GM18507 (cell line): ENCODE results near the gene OR6C65.
"Not testable (repeated sequence)": the region's sequence is repeated elsewhere in the genome, so short reads cannot be mapped to it uniquely, and the experiment has no call there.

ENCODE experiments used
- DNase-seq: peaks from one replicate; pipeline ENCODE4 v3.0.0; 2011; ENCODE audit warnings: low read depth; ENCODE audit not compliant: insufficient read length; ENCODE audit errors: extremely low spot score
- FAIRE-seq: peaks from 2 replicates; lab custom pipeline; 2011; peaks lifted over from hg19 to GRCh38; lab: Jason Lieb, UNC

The OR6C65 gene

DNA sequence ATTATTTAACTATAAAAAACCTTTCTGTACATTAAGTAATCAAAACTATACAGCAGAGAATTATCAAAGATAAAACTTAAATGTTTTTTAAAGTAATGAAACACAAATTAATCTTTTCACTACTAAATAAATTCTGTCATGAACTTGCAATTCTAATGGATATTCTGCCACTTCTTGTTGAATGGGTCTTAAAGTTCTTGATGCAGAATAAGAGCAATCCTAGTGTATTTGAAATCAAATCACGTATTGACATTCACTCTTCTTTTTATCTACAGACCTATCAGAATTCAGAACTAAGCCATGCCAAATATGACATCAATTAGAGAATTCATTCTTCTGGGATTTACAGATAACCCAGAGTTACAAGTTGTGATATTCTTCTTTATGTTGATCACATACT is at the start of gene OR6C65:
OR6C65 (plus strand) TSS at position 301 of the 400 bp plus-strand sequence; CDS start at position 301, 0 bp downstream.
- FAIRE-seq (no peak), DNase-seq (no peak)

DNA sequence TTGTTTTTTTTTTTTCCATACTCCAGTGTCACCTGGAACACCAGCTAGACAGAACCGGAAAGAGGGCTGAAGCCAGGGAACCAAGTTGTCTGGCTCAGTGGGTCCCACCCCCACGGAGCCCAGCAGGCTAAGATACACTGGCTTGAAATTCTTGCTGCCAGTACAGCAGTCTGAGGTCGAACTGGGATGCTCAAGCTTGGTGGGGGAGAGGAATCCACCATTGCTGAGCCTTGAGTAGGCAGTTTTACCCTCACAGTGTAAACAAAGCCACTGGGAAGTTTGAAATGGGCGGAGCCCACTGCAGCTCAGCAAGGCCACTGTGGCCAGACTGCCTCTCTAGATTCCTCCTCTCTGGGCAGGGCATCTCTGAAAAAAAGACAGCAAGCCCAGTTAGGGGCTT is 45.0 kb upstream of the OR6C65 start:
- not testable (repeated sequence) for DNase-seq, FAIRE-seq

DNA sequence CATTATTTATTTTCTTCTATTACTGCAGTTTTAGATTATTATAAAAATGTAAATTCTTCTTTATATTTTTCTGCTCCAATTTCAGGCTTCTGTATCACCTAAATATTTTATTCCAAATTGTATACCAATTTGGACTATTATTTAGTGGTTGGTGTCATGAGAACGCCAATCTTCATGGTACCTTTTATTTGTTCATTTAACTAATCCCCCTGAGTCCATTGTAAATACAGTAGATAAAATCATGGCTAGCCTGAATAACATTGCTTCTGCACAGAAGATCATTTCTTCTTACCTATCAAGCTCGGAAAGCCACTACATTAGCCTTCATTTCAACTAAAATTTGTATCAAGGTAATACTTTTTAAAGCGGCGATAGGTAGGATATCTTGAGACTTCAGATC is 37.7 kb upstream of the OR6C65 start, which contains the start of gene OR6C75:
OR6C75 (plus strand) TSS at position 301 of the 400 bp plus-strand sequence. CDS start 2,136 bp downstream, outside the sequence.
- FAIRE-seq (no peak), DNase-seq (no peak)

DNA sequence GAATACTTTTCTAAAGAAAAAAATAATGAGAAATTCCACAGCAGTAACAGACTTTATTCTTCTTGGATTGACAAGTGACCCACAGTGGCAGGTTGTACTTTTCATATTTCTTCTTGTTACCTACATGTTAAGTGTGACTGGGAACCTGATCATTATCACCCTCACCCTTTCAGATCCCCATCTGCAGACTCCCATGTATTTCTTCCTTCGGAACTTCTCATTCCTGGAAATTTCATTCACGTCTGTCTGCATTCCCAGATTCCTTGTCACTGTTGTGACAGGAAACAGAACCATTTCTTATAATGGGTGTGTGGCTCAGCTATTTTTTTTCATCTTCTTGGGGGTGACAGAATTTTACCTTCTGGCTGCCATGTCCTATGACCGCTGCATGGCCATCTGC is 35.2 kb upstream of the OR6C65 start:
- no peak for FAIRE-seq
- DNase-seq, result no peak

DNA sequence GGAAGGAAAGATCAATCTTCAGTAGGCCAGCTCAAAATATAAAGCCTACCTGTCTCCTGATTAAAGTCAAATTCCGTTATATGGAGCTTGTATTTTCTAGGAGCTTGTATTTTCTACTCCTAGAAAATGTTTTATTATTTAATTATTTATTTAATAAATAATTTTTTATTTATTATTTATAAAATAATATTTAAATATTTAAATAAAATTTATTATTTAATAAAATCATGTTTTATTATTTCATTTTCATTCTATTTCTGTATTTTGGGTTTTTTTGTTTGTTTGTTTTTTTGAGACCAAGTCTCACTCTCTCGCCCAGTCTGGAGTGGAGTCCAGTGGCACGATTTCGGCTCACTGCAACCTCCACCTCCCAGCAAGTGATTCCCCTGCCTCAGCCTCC is 27.8 kb upstream of the OR6C65 start:
- DNase-seq (no peak), FAIRE-seq (no peak)

- FAIRE-seq (no peak), DNase-seq (no peak)
Observed at GRCh38 chr12:55385891-55386290, 14.4 kb upstream of the OR6C65 start.

DNA sequence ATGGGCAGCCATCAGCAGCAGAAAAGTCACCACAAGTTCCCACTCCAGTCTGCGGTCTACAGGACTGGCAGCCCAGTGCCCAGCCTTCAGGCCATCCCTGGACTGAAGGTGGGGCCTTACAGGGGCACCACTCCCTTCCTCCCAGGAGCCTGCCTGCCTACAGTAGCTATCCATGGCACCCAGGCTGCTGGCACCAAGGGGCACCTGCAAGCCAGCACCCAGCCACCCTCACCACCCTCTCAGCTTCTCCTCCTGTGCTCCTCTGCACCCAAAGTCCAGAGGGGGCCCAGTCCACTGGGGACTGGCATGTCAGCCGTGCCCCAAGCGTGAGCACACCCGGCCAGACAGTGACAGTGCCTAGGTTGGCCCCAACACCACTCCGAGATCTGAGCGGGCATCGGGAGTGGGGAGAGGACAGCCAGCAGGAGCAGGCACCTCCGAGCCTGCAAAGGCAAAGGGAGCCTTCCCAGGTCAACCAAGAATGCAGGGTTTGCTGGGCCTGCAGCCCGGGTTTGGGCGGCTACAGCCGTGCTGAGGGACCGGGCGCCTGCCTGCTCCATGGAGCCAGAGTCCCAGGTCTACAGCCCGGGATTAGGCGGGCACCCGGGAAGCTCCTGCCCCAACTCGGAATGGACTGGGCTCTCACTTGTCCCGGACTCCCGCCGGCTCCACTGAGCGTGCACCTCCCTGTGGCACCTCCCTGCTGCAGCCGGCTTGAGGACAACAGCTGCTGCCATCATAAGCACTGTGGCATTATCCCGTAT is 8.1 kb upstream of the OR6C65 start:
- no peak for FAIRE-seq
- DNase-seq, result no peak

DNA sequence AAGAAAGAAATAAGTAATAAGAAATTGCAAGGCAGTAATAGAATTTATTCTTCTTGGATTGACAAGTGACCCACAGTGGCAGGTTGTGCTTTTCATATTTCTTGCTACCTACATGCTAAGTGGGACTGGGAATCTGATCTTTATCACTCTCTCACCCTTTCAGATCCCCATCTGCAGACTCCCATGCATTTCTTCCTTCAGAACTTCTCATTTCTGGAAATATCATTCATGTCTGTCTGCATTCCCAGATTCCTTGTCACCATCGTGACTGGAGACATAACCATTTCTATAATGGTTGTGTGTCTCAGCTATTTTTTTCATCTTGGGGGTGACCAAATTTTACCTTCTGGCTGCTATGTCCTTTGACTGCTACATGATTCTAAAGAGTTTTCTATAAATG is 4.0 kb upstream of the OR6C65 start:
- no peak for FAIRE-seq
- DNase-seq, result no peak

DNA sequence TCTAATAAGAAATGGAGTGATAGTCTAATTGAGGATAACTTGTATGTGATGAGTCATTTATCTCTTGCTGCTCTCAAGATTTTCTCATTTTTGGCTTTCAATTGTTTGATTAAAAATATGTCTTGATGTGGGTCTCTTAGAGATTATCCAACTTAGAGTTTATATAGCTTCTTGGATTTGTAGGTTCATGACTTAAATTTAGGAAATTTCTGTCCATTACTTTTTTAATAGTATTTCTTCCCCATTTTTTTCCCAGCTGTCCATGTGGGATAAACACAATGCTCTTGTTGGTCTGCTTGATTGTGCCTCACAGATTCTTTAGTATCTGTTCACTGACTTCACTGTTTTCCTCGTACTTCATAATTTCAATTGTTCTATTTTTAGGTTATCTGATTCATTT is 7.5 kb downstream of the OR6C65 start:
- DNase-seq (no peak), FAIRE-seq (no peak)

GRCh38 chr12:55409133-55409532 is 8.8 kb downstream of the OR6C65 start:
- not testable (repeated sequence) for FAIRE-seq, DNase-seq

DNA sequence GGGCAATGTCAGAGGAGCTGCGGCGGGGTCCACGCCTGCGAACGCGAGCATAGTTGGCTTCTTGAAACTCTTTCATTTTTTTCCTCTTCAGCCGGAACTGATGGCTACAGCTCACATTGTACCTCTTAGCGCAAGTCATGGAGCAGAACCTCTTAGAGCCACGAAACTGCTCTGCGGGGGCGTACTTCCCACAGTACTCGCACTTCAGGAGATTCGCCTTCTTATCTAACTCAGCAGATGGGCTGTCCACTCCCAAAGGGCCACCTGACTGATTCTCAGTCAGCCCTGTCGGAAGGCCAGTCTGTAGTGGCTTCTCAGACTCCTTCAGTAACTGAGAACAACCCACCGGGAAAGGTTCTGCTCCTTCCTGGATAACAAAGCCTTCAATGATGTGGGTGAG is 11.8 kb downstream of the OR6C65 start:
- DNase-seq, FAIRE-seq: not testable (repeated sequence)

- DNase-seq, FAIRE-seq: not testable (repeated sequence)
Observed at GRCh38 chr12:55413498-55414388, 13.4 kb downstream of the OR6C65 start.

DNA sequence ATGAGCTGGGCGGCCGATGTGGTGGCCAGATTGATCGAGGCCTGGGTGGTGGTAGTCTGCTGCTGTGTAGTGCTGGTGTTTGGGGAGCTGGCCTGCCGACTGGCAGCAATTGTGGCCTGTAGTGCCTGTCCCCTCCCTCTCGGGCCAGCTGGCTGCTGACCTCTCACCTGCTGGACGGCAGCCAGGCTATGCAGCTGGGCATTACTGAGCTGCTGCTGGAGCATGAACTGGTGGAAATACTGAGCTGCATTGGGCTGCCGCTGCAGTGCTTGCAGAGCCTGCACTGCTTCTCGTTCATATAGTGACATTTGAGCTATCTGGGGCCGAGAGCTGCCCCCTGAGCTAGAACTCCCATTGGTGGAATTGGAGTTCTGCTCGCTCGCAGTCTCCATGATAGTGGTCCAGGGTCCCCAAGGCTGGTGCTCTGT is 14.1 kb downstream of the OR6C65 start:
- FAIRE-seq, DNase-seq: not testable (repeated sequence)

DNA sequence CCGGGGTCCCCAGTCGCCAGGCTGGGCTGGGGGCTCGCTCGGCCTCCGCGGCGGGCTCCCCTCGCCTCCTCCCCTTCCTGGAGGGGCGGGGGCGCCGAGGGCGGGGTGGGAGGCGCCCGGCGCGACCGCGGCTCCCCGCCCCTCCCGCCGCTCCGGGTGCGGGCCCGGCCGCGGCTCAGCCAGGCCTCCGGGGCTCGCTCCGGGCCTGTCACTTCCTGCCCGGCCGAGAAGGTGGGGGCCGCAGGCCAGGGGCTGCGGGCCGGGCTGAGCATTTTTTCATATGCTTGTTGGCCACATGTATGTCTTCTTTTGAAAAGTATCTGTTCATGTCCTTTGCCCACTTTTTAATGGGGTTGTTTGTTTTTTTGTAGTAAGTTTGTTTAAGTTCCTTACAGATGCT is 14.6 kb downstream of the OR6C65 start:
- DNase-seq, FAIRE-seq: not testable (repeated sequence)

DNA sequence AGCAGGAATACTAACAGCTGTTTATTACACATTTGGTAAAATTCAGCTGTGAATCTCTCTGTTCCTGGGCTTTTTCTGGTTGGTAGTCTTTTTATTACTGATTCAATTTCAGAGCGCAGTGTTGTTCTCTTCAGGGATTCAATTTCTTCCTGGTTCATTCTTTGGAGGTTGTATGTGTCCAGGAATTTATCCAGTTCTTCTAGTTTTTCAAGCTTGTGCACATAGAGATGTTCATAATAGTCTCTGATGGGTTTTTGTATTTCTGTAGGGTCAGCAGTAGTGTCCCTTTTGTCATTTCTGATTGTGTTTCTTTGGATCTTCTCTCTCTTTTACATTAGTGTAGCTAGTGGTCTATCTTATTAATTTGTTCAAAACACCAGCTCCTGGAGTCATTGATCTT is 16.6 kb downstream of the OR6C65 start:
- no peak for FAIRE-seq

DNA sequence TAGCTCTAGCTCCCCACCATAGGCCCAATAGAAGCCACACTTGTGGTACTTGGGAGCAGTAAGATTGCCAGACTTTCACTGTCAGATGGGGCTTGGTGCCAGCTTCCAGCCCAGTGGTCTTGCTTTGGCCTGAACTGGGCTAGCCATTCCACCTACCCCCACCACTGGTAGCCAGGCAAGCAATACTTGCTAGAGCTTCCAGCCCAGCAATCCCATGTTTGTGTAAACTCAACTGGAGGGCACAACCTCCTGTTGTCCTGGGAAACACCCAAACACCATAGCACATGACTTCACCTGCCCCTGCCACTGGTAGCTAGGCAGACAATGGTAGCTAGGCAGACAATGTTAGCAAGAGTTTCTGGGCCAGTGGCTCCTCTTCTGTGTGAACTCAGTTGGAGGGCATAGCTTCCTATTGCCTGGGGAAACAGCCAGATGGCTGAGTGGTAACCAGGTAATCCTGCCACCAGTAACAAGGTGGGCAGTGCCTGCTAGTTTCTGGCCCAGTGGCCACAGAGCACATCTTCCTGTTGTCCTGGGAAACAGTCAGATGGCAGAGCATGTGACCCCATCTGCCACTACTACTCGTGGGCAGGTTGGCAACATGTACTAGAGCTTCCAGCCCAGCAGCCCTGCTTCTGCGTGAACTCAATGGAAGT is 20.1 kb downstream of the OR6C65 start:
- DNase-seq (no peak), FAIRE-seq (no peak)

More for the DNA sequence above, 16.6 kb downstream of the OR6C65 start:
- DNase-seq, result no peak

DNA sequence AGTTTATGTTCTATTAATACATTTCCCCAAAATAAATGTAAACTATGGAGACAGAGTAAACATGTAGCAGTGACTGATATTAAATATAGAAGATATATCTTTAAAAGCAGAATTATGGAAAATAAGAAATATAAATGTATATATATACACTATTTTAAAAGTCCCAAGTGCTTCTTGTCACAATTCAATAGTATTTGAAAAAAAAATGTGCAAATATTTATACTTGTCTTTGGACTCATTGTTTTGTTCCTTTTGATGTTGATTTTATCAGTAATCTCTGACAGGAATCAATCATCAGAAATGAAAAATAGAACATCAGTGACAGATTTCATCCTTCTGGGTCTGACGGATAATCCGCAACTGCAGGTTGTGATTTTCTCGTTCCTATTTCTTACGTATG is 25.6 kb downstream of the OR6C65 start, which contains the start of gene OR6C76:
OR6C76 (plus strand) TSS at position 301 of the 400 bp plus-strand sequence; CDS start at position 301, 0 bp downstream.
- FAIRE-seq (no peak), DNase-seq (no peak)

- FAIRE-seq, result no peak
- DNase-seq, result no peak
Observed at GRCh38 chr12:55428331-55429243, 28.3 kb downstream of the OR6C65 start.

DNA sequence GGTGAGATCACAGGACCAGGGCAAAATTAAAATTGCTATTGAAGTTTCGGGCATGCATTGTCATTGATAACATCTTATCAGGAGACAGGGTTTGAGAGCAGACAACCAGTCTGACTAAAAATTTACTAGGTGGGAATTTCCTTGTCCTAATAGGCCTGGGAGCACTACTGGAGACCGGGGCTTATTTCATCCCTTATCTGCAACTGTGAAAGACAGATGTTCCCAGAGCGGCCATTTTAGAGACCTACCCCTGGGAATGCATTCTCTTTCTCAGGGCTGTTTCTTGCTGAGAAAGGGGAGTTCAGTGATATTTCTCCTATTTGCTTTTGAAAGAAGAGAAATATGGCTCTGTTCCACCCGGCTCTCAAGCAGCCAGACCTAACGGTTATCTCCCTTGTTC is 40.9 kb downstream of the OR6C65 start:
- DNase-seq, FAIRE-seq: not testable (repeated sequence)
